ENCODE measurements around the gene CASQ2.

The CASQ2 gene

GRCh38 chr1:115690972-115691371 is 77.5 kb downstream of the CASQ2 start:
- DNase-seq (ENCODE audit: low read depth): no peak

GRCh38 chr1:115687744-115688143 is 80.8 kb downstream of the CASQ2 start:
- no peak for DNase-seq (ENCODE audit: low read depth)

DNA sequence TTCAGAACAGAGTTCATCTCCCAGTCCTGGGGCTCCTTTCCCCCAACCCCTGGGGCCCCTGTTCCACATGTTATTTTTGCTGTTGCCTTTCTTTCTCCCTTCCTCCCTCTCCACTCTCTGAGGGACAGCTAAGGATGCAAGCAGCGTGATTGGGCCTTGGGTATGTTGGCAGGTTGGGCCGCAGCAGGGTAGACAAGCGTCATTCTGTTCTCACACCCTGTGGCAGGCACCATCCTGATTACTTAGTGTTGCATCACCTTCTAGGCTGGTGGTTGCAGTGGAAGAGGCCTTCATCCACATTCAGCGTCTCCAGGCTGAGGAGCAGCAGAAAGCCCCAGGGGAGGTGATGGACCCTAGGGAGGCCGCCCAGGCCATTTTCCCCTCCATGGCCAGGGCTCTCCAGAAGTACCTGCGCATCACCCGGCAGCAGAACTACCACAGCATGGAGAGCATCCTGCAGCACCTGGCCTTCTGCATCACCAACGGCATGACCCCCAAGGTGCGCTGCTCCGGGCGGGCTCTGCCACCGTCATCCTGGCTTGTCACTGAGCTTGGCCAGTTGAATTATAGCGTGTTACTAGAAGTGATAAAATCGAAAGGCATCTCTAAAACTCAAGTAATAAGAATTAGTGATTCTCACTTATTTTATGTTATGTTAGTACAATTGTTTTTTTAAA is 83.3 kb downstream of the CASQ2 start:
- no peak for DNase-seq (ENCODE audit: low read depth)

DNA sequence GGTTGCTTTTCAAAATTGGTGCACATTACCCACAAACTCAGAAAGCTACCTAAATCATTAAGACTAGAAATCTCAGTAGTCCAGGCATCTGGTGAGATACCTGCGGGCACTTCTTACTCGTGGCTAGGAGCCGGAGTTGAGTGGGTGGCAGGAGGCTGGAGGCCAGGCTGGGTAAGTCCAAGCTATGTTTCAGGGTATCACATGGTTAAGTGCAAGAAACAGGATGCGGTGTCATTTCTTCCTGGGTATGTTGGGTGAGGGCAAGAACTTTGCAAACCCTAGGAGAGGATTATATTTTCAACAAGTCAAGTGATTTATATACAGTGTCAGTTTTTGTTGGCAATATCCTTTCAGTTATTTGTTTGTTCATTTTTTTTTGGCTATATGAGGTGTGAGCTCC is 85.7 kb downstream of the CASQ2 start:
- DNase-seq (ENCODE audit: low read depth): no peak

DNA sequence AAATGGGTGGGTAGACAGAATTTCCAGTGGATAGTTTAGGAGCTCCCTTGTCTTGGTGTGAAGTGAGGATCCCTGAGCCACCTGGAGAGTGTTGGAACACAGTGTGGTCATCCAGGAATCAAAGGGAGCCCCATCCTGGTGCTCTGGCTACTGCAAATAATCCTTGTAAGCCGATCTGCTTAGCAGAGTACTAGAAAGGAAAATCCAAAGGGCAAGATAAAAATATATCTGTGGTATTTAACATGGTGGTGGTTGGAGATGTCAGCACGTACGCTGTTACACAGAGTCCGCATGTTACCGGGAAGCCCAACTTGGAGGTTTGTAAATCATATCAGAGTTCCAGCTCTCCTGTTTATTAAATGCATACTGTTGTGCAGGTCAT is 87.8 kb downstream of the CASQ2 start:
- no peak for DNase-seq (ENCODE audit: low read depth)

DNA sequence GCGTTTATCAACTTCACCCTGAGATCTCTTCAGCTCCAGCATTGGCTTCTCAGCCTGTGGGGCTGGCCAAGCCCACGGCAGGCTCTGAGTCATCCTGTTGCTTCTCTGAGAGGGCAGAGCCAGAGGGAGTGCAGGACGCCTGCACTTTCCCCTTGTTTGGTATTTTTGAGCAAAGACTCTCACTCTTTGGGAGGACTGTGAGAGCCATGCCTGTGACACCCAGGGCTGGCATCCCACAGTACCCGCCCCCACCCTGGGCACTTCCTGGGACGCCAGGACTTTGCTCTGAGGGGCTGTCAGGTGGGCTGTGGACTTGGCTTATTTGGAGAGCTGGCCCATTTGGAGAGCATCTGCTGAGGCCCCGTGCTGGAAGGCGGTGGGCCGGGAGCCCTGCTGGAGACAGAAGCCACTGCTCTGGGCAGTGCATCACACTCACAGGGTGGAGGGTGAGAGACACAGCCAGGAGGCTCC is 89.3 kb downstream of the CASQ2 start:
- no peak for DNase-seq (ENCODE audit: low read depth)

GRCh38 chr1:115678141-115678540 is 90.4 kb downstream of the CASQ2 start:
- no peak for DNase-seq (ENCODE audit: low read depth)

DNA sequence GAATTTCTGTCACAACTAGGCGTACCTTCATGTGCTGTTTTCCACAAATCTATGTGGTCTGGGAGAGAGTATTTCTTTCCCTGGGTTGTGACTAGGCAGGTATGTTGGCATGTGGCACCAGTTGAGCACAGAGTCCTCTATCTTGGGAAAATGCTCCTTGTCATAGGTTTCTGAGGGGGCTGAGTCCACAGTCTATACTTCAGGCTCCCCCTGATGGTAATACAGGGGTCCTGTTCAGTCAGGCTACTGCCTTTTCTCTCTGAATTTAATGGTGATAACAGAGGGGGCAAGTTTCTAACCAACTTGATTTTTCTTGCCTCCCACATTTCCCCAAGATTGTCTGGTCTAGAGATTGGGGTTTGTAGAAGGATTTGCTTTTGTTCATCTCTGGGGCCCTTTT is 90.9 kb downstream of the CASQ2 start:
- no peak for DNase-seq (ENCODE audit: low read depth)

- DNase-seq (ENCODE audit: low read depth): no peak
These were observed 91.3 kb downstream of the CASQ2 start for GRCh38 chr1:115677182-115677555.

DNA sequence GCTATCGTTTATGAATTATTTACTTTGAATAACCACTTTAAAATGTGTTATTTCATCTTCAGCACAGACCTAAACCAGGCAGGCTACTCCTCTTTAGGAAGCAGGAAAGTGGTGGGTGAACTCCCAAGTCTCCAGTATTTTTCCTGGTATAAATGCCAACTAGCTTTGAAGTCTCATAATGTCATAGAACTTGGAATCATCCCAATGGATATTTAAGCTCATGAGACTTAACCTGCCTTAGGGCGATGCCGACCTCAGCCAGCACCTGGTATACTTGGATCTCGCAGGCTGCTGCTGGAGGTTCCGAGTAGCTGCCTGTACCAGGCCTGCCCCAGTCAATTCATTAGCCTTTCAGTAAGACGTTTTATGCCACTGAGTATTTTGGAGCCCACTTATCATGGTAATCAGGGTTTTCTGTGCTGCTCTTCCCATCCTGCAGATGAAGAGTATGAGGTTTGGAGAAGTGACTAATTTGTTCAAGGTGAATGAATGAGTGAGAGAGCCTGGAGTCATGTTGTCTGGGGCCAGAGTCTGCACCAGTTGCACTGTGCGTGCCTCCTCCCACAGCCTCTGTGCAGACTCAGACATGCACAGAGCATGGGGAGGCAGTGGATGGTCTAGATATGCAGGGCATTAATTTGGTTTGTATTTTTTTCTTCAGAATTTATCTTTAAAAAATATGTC is 91.9 kb downstream of the CASQ2 start:
- DNase-seq (ENCODE audit: low read depth): no peak

- DNase-seq (ENCODE audit: low read depth): no peak
These were observed 96.1 kb downstream of the CASQ2 start for GRCh38 chr1:115672224-115673009.

DNA sequence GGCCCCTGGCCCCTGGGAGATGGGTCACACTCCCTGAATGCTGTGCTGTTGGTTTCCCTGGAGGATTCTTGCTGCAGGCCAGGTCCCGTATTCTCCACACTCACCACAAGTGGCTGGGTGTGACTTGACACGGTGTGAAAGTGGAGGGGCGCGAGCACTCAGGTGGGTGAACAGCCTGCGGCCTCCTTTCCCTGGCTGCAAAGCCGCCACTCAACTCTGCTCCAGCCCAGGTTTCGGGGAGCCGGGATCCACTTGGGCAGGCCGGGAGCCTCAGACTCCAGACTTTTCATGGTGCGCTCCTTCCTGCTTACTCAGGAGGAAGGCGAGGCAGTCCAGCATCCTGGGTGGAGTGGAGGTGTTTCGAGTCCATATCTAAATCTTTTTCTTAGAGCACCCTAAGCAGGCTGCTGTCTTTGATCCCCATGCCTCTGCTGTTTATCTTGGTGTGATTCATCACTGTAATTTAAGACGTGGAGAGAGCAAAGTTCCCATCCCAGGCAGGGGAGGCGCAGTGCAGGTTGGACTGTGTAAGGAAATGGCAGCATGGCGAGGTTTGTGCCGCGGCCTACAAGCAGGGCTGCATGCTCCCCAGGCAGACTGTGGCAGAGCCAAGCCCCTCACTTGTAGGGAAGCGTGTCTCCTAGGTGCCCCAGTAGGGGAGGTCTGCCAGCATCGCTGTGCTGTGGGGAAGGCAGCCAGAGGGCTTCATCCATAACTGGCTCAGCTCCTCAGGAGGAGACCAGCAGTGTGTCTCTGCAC is 97.2 kb downstream of the CASQ2 start:
- no peak for DNase-seq (ENCODE audit: low read depth)

DNA sequence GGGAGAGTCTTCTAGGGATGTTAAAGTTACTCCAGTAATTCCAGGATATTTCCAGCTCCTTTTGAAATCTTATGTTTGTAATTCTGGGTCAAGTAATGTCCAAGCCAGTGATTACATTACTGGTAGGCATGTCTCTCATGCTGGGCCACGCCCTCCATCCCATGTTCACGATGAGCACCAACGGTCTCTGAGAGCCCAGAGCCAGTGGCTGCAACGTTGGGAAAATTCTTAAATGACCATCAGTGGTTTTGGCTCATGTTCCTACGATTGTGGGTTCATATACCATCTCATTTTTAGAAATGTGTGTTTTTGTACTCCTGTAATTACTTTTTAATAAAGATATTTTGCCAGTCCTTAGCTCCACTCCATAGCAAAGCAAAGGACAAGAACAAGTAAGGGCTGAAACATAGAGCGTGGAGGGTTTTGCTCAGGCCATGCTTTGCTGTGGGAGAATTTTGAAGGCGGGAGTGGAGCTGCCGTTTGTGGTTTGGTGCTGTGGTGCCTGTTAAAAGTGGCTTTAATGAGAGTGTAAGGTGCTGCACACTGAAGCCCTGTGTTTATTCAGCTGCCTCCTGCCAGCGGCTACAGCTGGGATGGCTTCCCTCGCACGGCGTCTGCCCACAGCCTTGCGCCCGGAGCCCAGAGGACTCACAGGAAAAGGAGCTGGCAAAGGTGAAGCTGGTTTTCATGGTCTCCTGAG is 97.9 kb downstream of the CASQ2 start:
- no peak for DNase-seq (ENCODE audit: low read depth)

GRCh38 chr1:115669886-115670285 is 98.6 kb downstream of the CASQ2 start:
- no peak for DNase-seq (ENCODE audit: low read depth)

DNA sequence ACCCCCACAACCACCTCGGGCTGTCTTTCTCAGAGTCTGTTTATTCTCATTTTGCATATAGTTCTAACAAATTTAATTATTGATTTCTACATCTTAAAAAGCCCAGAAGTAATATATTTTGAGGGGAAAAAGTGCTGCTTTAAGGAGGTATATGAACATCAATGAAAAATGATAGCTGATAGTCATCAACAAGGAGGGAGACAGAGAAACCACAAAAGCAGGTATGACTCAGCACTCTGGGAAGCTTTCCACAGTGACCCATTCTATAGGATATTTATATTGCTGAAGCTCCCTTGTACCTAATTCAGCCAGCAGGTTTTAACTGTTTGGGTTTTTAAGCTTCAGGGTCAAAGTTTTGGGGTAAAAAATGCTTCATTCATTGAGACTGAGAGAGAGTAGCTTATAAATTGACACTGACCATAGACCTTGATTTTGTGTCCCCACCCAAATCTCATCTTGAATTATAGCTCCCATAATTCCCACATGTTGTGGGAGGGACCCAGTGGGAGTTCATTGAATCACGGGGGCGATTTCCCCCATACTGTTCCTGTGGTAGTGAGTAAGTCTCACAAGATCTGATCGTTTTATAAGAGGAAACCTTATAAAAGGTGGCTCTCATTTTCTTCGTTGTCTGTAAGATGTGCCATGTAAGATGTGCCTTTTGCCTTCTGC is 99.4 kb downstream of the CASQ2 start:
- DNase-seq (ENCODE audit: low read depth): no peak

DNA sequence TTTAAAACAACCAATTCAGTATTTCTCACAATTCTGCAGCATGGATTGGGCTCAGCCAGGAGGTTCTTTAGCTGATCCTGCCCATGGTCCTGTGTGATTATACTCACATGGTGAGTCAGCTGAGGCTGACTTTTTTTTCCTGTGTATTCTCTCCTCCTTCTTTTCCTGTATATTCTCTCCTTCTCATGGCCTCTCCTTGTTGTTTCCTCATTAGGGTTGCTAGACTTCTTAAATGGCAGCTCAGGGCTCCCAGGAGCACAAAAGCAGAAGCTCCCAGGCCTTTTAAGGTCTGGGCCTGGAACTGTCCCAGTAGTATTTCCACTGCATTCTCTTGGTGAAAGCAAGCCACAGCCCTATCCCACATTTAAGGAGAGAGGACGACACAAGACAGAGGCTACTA is 99.9 kb downstream of the CASQ2 start:
- no peak for DNase-seq (ENCODE audit: low read depth)

DNA sequence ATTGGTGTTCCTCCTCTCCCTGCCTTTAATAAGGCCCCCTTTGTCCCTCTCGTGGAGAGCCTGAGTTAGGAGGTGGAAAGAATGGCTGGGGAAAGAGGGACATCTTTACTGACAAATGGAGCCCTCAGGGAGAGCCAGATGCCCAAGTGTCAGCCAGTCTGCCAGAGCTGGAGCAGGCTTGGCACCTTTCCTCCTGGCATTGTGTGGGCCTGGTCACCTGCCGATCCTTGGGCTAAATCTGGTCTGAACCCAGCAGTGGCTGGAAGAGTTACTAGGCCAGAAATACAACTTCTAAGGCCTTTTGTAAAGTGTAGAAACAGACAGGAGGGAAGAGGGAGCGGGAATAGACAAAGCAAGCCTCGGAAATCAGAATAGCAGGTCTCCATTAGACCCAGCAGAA is 101.8 kb downstream of the CASQ2 start:
- DNase-seq (ENCODE audit: low read depth): no peak

GRCh38 chr1:115666206-115666605 is 102.3 kb downstream of the CASQ2 start:
- DNase-seq (ENCODE audit: low read depth): no peak

DNA sequence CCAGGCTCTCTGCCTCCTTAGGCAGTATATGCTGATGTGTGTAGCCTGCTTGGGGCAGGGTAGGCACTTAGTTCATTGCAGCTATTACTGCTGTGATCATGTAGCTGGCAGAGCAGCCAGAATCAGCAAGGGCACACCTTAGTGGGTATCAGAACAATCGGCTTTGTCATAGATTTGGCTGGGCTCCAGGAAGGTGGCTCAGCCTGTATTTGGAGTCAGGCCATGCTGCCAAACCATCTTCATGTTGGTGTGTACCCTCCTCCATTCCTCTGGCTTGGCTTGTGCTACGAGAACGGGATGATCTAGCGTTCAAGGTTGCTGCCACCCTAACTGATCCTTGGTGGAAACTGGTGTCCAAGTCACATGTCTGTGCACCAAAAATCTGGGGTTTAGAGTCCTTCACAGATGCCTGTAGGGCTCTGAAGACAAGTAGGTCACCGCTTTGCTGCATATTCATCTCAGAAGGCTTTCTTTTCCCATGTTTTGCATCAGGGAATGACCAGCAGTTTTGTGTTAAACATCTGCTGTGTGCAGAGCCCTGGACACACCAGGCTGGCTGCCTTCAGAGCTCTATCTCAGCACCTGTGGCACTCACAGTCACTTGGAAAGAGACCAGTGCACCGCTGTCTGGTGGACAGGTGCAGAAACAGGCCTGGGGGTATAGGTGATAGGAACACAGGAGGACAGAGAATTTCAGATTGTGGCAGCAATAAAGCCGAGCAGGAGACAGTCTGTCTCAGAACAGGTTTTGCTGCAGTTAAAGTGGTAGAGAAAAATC is 103.0 kb downstream of the CASQ2 start:
- DNase-seq (ENCODE audit: low read depth): no peak

DNA sequence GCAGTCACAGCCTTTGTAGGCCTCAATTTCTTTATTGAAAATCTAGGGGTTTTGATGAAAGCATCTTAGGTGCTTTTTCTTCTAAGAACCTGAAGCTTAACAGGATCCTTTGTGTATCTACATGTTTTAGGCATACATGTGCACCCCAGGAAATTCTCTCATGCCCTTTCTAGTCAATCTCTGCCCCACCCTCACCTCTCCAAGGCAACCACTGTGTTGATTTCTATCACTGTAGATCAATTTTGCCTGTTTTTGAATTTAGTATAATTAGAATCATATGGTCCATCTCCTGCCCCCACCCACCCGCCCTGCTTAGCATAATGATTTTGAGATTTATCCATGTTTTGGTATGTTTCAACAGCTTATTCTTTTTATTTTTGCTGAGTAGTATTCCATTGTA is 107.4 kb downstream of the CASQ2 start:
- DNase-seq (ENCODE audit: low read depth): no peak
